DND-41 (cell line): ENCODE measurements around the gene RIMS3.

Experiments
- EZH2 ChIP-seq: IDR thresholded peaks from 3 replicates; pipeline ENCODE4 v1.6.1; 2012; ENCODE audit warnings: borderline replicate concordance, low read depth, mild to moderate bottlenecking, moderate library complexity, low read length, inconsistent platforms; ENCODE audit not compliant: severe bottlenecking
- TF ChIP-seq, protein P1 (sequence below): IDR thresholded peaks from 2 replicates; pipeline ENCODE4 v1.5.1; 2012; ENCODE audit warnings: borderline replicate concordance, low read length, moderate library complexity, mild to moderate bottlenecking; ENCODE audit not compliant: poor library complexity, severe bottlenecking; ENCODE audit errors: extremely low read depth

DNA sequence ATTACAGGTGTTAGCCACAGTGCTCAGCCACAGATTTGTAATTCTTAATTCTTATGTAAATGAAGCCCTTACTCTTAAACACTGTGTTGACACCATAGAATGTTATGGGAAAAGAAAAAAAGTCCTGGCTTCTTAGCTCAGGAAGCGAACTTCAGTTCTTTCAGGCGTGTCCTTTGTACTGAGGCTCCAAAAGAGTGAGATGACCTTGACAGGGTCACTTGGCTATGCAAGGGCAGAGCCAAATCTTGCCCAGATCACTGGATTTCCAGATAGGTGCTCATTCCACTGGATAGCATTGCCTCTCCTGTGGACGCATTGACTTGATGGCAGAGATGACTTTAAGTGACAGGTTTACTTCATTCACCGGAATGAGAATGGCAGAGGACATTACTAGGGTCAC, 30.8 kb upstream of the RIMS3 start:
- TF ChIP-seq, protein P1, sequence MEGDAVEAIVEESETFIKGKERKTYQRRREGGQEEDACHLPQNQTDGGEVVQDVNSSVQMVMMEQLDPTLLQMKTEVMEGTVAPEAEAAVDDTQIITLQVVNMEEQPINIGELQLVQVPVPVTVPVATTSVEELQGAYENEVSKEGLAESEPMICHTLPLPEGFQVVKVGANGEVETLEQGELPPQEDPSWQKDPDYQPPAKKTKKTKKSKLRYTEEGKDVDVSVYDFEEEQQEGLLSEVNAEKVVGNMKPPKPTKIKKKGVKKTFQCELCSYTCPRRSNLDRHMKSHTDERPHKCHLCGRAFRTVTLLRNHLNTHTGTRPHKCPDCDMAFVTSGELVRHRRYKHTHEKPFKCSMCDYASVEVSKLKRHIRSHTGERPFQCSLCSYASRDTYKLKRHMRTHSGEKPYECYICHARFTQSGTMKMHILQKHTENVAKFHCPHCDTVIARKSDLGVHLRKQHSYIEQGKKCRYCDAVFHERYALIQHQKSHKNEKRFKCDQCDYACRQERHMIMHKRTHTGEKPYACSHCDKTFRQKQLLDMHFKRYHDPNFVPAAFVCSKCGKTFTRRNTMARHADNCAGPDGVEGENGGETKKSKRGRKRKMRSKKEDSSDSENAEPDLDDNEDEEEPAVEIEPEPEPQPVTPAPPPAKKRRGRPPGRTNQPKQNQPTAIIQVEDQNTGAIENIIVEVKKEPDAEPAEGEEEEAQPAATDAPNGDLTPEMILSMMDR = no peak
- no peak for TF ChIP-seq EZH2
